ENCODE measurements around the gene FAIM2. TPM values are rescaled to one million over a fixed set of nuclear protein-coding genes. Genes with fewer than 3 reads are reported as not detected.

The FAIM2 gene
- total RNA-seq, 4 donors from 2014 or later = 4.1 to 10.3 (median 7.4) TPM

DNA sequence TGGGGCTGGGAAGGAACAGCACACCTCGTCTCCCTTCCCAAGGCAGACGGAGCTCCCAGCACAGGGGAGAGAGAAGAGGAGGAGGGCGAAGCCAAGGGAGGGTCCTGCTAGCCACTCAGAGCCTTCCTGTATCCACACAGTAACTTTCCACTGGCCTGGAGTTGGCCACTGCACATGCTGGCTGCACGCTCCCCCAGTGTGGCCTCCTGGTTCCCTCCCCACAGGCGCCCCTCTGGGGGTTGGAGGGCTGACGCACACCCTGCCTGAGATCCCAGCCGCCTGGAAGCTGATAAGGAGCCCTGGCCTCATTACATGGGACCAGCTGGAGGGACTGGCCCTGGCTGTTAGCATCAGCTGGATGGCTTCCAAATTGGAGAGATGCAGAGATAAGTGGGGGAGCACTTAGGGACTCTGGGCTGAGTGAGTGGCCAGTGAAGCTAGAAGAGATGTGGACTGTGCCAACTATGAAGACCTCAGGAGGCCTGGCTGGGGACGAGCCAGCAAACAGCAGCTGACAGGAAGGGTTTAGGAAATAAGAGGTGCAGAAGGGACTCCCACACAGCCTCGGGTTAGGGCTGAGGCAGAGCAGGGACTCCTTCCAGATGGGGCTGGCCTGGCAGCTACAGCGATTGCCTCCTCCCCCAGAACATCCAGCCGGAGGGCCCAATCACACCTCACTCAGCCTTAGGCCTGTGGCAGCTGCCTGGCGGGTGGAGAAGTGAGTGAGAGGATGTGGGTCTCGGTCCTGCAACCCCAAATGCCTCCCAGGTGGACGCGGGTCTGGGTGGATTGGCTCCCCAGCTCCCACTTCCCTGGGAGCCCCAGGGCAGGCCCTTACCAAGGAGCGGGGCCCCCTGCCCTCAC lies 34.5 kb downstream of the FAIM2 start:
- intact Hi-C loops (cut with DNase I) = loop anchor here (5.0 to 10.0 kb wide), 2 partner anchors 78 to 176 kb away; no protein-coding TSS in a partner anchor
- H3K4me1 ChIP-seq = peaks cover 30 to 33% (median 31%) of the 10 kb centered on the region in 4 donors
- WGBS = 53% methylated on average over 5 of the region's 16 CpGs
- TF ChIP-seq POLR2A (IDR thresholded peaks at IDR 0.05; ENCODE audit: low read depth) = no peak
- peak; percentile 54 to 67 for TF ChIP-seq POLR2AphosphoS5 (IDR thresholded peaks at IDR 0.05)
- H3K4me3 ChIP-seq = no peak overlapping the region
- H3K9me3 ChIP-seq = no peaks in the 10 kb centered on the region
- peaks cover 0 to 3% (median 0%) of the 10 kb centered on the region in 4 donors for H3K27me3 ChIP-seq
- peak; percentile 96 for DNase-seq (ENCODE audit: extremely low spot score)
- no peaks in the 10 kb centered on the region for H3K36me3 ChIP-seq
- H3K27ac ChIP-seq (replicated peaks in 1 of 4) = peak overlapping the region; percentile 35 to 65 (median 52)

DNA sequence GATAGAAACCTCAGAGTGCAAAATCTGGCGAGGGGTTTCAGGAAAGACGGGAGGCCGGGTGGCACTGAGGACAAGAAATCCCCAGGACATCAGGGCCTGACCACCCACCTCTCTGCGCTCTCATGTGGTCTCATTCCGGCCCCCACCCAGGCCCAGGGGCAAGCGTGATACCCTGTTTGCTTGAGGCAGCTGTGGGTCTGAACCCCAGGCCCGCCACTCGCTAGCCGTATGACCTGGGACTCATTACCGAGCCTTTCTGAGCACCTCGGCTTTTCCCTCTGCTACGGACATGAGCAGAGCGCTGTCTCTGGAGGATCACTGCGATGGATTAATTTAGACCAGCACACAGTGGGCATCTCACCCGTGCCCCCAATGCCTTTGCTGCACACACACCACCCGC lies 35.3 kb downstream of the FAIM2 start:
- Histone ChIP-seq H3K27me3 (peaks cover 0 to 3% (median 0%) of the 10 kb centered on the region in 4 donors), H3K4me3 (no peak overlapping the region), H3K4me1 (peaks cover 30 to 33% (median 31%) of the 10 kb centered on the region in 4 donors), H3K27ac (replicated peaks in 1 of 4) (peak overlapping the region; percentile 35 to 65 (median 45)), H3K36me3 (no peaks in the 10 kb centered on the region), H3K9me3 (no peaks in the 10 kb centered on the region)
- intact Hi-C loops (cut with DNase I) = loop anchor here (5.0 to 10.0 kb wide), 2 partner anchors 79 to 176 kb away; no protein-coding TSS in a partner anchor
- no peak for DNase-seq (ENCODE audit: extremely low spot score)
- WGBS = 86% methylated on average over 16 of the region's 16 CpGs
- TF ChIP-seq, protein P1, sequence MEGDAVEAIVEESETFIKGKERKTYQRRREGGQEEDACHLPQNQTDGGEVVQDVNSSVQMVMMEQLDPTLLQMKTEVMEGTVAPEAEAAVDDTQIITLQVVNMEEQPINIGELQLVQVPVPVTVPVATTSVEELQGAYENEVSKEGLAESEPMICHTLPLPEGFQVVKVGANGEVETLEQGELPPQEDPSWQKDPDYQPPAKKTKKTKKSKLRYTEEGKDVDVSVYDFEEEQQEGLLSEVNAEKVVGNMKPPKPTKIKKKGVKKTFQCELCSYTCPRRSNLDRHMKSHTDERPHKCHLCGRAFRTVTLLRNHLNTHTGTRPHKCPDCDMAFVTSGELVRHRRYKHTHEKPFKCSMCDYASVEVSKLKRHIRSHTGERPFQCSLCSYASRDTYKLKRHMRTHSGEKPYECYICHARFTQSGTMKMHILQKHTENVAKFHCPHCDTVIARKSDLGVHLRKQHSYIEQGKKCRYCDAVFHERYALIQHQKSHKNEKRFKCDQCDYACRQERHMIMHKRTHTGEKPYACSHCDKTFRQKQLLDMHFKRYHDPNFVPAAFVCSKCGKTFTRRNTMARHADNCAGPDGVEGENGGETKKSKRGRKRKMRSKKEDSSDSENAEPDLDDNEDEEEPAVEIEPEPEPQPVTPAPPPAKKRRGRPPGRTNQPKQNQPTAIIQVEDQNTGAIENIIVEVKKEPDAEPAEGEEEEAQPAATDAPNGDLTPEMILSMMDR (IDR thresholded peaks at IDR 0.05) = no peak
- TF ChIP-seq EP300 (IDR thresholded peaks at IDR 0.05) (no peak), POLR2A (IDR thresholded peaks at IDR 0.05; ENCODE audit: low read depth) (no peak), POLR2AphosphoS5 (IDR thresholded peaks at IDR 0.05) (no peak)

DNA sequence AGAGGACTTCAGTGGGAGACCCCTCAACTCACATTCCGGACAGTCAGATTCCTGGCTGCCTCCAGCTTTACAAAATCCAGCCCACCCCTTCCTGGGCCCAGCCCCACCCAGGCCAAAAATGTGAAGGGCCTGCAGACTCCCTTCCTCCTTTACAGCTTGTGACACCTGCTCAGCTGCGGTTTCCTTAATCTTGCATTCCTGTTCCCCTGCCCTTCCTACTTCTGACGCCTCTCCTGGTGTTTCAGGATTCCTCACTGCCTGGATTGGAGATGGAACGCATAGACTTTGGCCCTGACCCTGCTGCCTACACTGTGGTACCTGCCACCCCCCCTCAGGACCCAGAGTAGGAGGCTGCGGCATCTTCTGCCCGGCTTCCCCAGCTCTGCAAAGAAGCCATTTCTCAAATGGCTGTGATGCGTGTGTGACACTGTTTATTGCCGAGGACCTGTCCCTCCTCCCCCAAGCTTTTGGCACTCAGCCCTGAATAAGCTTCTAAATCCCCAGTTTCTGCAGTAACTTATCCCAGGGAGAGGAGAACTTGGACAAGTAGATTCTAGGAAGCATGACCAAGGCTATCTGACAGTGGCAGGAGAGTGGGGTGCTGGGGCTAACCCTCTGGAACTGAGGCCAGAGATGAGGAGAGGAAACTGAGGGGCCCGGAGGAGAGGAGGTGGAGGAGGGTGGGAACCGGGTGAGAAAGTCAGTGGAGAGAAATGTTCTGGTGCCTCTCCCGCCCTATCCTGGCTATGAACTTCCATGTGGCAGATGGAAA lies 35.9 kb downstream of the FAIM2 start:
- TF ChIP-seq EP300 (IDR thresholded peaks at IDR 0.05) (no peak), POLR2A (IDR thresholded peaks at IDR 0.05; ENCODE audit: low read depth) (no peak), POLR2AphosphoS5 (IDR thresholded peaks at IDR 0.05) (no peak)
- TF ChIP-seq, protein P1 (IDR thresholded peaks at IDR 0.05) = no peak
- Histone ChIP-seq H3K9me3 (no peaks in the 10 kb centered on the region), H3K4me1 (peaks cover 30 to 33% (median 31%) of the 10 kb centered on the region in 4 donors), H3K27ac (replicated peaks in 1 of 4) (peak overlapping the region in 3 of 4 donors; percentile 10 to 53 (median 35)), H3K27me3 (peaks cover 0 to 3% (median 0%) of the 10 kb centered on the region in 4 donors), H3K4me3 (no peak overlapping the region), H3K36me3 (no peaks in the 10 kb centered on the region)
- intact Hi-C loops (cut with DNase I) = loop anchor here (5.0 to 10.0 kb wide), 2 partner anchors 80 to 177 kb away; no protein-coding TSS in a partner anchor
- DNase-seq (ENCODE audit: extremely low spot score) = no peak
- WGBS = 65% methylated on average over 11 of the region's 11 CpGs

DNA sequence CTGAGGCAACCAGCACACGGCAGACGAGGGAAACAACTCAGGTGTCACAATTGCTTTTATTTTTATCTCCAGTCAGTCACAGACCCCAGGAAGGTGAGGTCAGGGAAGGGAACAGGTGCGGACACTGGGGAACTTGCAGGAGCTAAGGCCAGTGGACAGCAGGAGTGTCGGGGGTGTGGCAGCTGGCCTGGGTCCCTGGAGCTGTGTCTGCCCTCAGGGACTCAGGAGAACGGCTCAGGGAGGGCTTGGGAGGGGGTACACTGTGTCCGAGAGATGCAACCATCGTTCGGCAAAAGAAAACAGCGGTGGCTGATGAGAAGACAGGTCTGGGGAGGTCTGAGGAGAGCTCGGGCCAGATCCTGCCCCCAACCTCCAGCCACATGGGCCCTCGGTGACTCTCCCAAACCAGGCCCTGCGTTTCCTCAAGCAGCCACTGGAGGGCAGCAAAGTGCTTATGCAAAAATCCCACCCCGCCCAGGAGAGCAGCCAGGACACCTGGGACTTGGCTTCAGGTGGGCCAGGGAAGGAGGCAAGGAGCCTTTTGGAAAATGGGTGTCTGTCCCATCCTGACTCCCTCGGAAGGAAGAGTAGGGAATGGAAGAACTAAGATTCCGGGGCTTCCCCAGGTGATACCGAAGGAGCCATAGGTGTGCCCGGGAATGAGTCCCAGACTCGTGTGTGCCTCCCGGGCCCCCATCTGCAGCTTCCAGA lies 36.7 kb downstream of the FAIM2 start:
- H3K27me3 ChIP-seq = peaks cover 0 to 3% (median 0%) of the 10 kb centered on the region in 4 donors
- no peaks in the 10 kb centered on the region for H3K36me3 ChIP-seq
- intact Hi-C loops (cut with DNase I) = loop anchor here (5.0 to 10.0 kb wide), 2 partner anchors 80 to 178 kb away; no protein-coding TSS in a partner anchor
- H3K4me1 ChIP-seq = peaks cover 30 to 33% (median 31%) of the 10 kb centered on the region in 4 donors
- H3K4me3 ChIP-seq = no peak overlapping the region
- no peak overlapping the region for H3K27ac ChIP-seq (replicated peaks in 1 of 4)
- no peak for DNase-seq (ENCODE audit: extremely low spot score)
- no peaks in the 10 kb centered on the region for H3K9me3 ChIP-seq
- 39% methylated on average over 17 of the region's 19 CpGs for WGBS
- no peak for TF ChIP-seq EP300 (IDR thresholded peaks at IDR 0.05)
- TF ChIP-seq, protein P1 (IDR thresholded peaks at IDR 0.05) = peak in 2 of 3 experiments; percentile 90 to 92
- TF ChIP-seq POLR2AphosphoS5 (IDR thresholded peaks at IDR 0.05) = peak in 1 of 2 donors; percentile 47
- no peak for TF ChIP-seq POLR2A (IDR thresholded peaks at IDR 0.05; ENCODE audit: low read depth)

Data from esophagus muscularis mucosa (tissue), 4 donors.